K562 treated with DMSO at 1 percent for 24 hours (cell line): ENCODE measurements around the gene C1orf52. TPM values are rescaled to one million over a fixed set of nuclear protein-coding genes. Genes with fewer than 3 reads are reported as not detected.

ENCODE experiments used
- total RNA-seq: library from RNA; unstranded; fragments of 300-600 nt; gene quantifications from 2 replicates; pipeline ENCODE4 v1.2.3, GENCODE V29; 2022; ENCODE audit warnings: low read depth; ENCODE audit not compliant: insufficient read depth

Gene C1orf52
- total RNA-seq = 38.4 and 47.7 TPM in 2 replicates

DNA sequence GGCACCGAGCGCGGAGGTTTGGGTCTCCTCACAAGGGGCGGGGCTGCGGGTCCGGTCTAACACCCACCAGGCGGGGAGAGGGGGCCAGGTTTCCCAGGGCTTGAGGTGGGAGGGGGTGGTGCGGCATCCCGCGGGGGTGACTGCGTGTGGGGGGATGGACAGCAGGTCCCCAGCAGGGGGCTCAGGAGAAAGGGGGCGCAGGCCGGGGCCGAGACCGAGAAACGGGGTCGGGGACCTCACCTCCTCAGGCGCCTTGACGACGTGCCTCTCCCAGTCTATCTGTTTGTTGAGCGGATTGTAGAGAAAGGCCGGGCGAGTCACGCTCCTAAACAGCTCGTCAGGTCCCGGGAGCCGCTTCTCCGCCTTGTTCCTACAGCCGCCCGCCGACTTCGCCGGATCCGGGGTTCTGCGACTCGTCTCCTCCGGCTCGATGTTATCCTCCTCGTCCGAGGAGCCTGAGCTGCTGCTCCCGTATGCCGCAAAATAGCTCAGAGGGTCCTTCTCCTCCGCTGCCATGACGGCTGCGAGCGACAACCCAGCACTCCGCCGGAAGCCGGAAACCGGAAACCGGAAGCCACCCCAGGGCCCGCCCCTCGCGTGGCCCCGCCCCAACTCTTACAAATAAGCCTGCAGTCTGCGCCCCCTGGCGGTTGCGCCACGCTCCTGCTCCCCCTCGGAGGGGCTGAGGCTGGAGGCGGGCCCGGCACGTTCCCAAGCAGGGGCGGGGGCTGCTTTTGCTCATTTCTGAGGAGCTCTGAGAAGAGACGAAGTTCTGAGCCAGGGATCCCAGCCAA, at the start of gene C1orf52:
TSS of gene C1orf52 (minus strand) at position 545 of the 794 bp plus-strand sequence. CDS start at position 516, 29 bp downstream.

DNA sequence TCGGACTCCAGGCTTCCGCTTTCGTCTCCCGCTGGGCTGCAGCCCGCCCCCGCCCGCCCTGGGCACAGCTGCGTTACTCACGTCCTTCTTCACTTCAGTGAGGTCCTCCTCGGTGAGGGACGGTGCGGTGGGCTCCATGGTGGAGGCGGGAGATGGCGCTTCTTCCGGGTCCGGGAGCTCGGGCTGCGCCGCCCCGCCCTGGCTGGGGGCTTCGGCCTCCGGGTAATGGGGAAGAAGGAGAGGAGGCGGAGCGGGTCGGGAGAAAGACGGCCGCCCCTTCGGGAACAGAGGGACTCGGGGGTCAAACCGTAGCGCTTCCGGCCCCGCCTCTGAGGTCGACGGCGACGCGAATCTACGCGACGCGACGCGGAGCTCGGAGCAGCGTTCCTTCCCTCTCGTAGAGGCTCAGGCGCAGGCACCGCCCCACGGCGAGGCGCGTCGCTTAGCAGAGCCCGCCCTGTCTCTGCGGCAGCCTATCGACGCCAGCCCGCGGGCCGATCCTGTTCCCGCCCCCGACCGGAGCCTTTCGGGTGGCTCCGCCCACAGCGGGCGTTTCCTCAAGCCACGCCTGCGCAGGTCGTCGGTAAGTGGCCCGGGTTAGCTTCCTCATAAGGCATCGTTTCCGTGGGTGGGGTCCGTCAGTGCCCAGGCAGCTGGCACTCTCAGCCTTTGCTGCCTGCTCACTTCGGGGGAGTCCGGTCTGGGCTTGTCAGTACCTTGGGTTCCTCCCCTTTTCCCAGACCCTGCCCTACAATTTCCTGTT, 16.9 kb upstream of the C1orf52 start, which contains the start of gene BCL10:
TSS of gene BCL10 (minus strand) at position 418 of the 763 bp plus-strand sequence. CDS start at position 138, 280 bp downstream.

DNA sequence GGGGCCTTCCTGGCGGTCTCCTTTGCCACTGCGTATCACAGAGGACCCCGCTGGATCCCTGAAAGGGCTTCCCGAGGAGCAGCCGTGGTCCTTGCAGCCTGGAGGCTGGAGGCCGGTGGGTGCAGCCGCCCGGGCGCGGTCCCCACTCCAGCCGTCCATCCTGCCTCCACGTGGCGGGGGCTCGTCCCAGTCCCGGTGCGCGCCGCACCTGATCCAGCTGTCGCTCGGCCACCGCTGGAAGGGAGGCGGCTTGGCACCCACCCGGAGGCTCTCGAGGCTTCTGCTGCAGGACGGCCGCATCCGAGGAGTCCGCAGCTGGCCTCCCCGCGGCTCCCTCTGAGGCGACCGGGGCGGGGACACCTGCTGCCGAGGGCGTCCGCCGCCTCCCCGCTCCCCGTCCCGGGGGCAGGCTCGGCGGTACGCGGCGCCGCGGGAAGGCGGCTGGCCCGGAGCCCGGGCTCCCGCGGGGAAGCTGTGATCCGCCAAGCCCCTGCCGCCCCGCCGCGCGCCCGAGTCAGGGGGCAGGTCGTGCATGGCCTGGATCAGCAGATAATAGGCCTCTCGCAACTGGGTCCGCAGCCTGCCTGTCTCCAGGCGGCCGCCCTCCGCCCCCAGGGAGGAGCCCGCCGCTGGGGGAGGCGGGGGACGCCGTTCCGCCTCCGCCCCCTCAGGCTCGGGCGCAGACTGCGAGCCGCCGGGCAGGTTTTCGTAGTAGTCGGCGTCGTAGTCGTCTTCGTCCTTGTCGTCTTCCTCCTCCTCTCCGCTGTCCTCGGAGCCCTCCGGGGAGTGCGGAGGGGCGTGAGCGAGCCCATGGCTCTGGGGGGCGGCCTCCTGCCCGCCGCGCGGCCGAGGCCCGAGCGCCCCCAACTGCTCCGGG, 58.8 kb downstream of the C1orf52 start, which contains the start of gene SYDE2:
TSS of gene SYDE2 (minus strand) at position 554 of the 877 bp plus-strand sequence. CDS start at position 534, 20 bp downstream.

Other genes with a start within 250 kb of the C1orf52 start
- 0.32 TPM in 1 of 2 replicates, not detected in the other for gene MCOLN3, start 211.2 kb downstream of the C1orf52 start, total RNA-seq
- 1.7 and 1.9 TPM in 2 replicates for gene SYDE2, start 58.6 kb downstream of the C1orf52 start, total RNA-seq
- 9.8 and 10.4 TPM in 2 replicates for gene BCL10, start 17.0 kb upstream of the C1orf52 start, total RNA-seq
- gene DDAH1, start 205.5 kb upstream of the C1orf52 start, total RNA-seq = not detected in 2 replicates